NCI-H460 (cell line): ENCODE data around the gene CARF. TPM values are rescaled to one million over a fixed set of nuclear protein-coding genes. Genes with fewer than 3 reads are reported as not detected.
"Not testable (repeated sequence)": the region's sequence is repeated elsewhere in the genome, so short reads cannot be mapped to it uniquely, and the experiment has no call there.

Experiments used
- DNase-seq: peaks from one replicate; pipeline ENCODE4 v3.0.0-alpha.2; 2016; ENCODE audit warnings: low read depth; ENCODE audit errors: extremely low read depth
- polyA plus RNA-seq: library from polyadenylated mRNA; depleted of rRNA; stranded (reverse); fragments of >200 nt; gene quantifications from 2 replicates; pipeline ENCODE4 v1.2.3, GENCODE V29; 2014; cell fraction: nucleus; rRNA removed
- total RNA-seq: library from RNA; depleted of rRNA; stranded (reverse); fragments of >200 nt; shearing (Covaris generic); gene quantifications from 2 replicates; pipeline ENCODE4 v1.2.3, GENCODE V29; 2014; rRNA removed

CARF gene
- 2.2 and 5.2 TPM in 2 replicates for total RNA-seq
- polyA plus RNA-seq: 4.5 and 6.6 TPM in 2 replicates

- DNase-seq: peak; percentile 92
Measured at GRCh38 chr2:202911512-202912341, at the start of gene CARF, which contains the start of gene WDR12. Gene CARF (plus strand): TSS chr2:202912275. CDS start chr2:202941903, 29,628 bp downstream. Gene WDR12 (minus strand): TSS chr2:202911673. CDS start chr2:202911476, 197 bp downstream.

DNA sequence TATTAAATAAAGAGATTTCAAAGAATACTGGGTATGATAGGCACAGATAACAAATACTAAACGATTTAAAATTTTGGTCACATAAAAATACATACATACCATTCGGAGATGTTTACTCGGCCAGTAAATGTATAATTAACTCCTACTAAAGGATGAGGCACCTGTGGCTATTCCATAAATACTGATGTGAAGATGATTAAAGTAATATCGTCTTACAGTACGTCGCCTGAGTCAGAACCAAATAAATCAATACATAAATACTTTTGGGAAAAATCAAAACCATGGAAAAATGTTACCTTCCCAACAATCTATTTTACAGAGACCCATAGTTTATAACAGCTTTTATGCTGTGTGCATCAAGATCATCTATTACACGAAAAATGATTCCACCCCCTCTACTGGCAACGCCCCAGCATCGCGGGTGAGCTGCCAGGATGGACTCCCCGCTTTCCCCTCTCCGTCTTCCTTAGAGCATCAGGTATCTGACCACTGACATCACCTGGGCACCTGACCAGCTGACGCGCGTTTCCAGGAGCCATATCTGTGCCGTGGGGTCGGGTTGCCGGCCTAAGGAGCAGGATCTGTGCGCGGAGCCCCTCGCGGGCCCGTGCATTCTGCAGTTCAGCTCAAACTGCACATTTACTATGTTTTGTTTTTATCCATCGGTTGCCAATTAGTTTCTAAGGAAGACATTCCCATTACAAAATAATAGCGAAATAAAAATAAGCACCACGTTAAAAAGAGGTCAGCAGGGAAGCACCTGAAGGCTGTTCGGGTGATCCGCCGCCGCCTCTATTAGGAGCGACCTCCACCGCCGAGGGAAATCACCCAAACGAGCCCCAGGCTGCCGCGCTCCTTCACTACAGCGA, 41.4 kb upstream of the CARF start:
- DNase-seq: peak; percentile 56

DNA sequence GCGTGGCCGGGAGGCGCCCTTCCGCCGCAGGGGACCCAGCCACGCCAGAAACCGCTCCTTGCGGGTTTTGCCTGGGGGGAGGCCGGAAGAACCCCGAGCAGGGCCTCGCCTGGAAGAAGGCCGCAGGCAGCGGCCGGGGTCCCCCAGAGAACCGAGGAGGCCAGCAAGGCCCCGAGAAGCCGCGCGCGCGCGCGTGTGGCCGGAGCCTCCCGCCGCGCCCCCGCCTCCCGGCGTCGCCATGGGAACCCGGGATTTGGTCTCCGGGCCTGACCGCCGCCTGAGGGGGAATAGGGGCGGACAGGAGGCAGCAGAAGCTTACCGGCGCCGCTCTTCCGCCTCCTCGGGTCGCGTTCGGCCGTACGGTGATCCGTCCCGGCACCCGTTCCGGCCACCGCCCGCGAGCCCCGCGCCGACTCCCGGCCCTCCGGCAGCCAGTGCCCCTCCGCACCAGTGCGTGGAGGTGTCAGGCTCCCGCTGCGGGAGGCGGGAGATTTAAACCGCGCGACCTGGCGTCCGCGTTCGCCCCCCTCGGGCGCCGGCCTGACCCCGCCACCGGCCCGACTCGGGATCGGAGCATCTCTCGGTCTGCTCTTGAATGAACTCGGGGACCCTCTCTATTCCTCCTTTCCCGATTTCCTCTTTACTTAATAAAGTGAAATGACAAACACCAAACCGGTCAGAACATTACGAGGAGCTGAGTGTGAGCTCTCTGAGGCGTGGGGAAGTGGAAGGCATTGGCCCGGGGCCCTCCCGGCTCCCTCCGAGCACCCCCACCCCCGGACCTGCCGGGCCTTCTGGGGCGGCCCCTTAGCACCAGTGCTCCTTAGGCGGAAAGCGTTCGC, 40.6 kb upstream of the CARF start, which contains the start of gene ICA1L:
ICA1L (minus strand) TSS at position 467 of the 842 bp plus-strand sequence. CDS start 42,757 bp downstream, outside the sequence.
- DNase-seq: peak; percentile 43

- no peak for DNase-seq
Measured at GRCh38 chr2:202877699-202878098, 34.4 kb upstream of the CARF start.

DNA sequence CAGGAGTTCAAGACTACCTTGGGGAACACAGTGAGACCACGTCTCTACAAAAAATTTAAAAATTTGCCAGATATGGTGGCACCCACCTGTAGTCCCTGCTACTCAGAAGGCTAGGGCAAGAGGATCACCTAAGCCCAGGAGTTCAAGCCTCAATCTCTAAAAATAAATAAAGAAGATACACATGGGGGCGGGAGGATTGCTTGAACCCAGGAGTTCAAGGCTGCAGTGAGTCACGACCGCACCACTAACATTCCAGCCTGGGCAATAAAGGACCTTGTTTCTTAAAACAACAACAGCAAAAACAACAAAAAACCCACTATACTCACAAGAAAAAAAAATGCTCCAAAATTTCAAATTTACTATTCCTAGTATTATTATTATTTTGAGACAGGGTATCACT, 30.5 kb upstream of the CARF start:
- no peak for DNase-seq

DNA sequence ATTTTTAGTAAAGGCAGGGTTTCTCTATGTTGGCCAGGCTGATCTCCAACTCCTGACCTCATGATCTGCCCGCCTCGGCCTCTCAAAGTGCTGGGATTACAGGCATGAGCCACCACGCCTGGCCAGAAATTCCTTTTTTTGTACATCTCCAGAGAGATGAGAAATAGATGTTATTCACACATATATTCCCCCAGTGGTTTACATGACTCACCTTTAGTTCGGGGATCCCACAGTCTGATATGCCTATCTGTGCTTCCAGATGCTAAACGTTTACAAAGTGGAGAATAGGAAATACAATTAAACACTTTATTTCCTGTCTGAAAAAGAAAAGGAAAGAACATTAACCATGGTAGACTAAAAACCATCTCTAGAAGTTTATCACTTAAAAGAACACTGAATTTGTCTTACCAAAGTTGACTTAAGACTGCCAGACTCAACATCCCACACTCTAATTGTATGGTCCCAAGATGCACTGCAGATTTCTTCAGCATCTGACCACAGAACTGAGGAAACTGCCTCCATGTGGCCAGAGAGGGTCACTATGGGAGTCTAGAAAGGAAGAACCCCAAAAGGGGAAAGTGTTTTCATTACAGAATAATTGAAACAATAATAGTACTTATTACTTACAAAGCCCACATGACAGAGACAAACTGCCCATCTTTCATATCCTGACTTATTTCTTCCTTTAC, 27.9 kb upstream of the CARF start:
- no peak for DNase-seq

DNA sequence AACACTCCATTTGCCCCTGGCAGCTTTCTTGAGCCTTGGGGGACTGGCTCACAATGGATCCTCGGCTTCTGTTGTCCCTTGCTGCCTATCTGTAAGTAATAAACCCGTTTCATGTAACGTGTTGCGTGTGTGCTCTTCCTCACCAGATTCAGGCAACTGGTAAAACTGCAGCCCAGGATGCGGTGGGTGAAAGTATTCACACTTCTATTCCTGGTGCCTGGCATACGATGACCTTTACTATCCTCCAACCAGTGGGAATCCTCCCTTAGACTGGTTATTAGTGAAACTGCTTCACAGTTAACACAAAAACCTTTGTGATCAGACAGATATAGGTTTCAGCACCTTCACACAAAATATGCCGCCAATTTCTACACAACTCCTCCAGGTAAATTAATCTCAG, 26.9 kb upstream of the CARF start:
- no peak for DNase-seq

GRCh38 chr2:202905507-202905906, 6.6 kb upstream of the CARF start:
- DNase-seq: not testable (repeated sequence)

GRCh38 chr2:202908186-202908585, 3.9 kb upstream of the CARF start:
- no peak for DNase-seq

DNA sequence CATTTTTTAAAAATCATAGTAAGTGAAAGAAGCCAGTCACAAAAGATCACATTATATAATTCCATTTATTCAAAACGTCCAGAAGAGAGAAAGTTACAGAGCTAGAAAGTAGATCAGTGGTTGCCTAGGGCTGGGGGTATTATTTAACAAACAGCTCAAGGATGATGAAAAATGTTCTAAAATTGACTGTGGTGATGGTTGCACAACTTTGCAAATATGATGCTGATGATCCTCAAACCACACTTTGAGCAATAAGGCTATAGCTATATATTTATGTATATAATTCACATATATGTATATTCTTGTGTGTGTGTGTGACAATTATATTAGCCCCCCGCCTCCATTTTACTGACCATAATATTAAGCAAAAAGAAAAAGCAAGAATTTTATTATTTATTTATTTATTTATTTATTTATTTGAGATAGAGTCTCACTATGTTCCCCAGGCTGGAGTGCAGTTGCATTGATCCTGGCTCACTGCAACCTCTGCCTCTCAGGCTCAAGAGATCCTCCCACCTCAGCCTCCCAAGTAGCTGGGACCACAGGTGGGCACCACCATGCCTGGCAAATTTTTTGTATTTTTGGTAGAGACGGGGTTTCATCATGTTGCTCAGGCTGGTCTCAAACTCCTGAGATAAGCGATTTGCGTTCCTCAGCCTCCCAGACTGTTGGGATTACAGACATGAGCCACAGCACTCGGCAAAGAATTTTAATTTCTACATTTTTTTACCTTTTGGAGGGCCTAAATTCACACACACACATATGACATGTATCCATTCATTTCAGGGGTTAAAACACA, 2.5 kb upstream of the CARF start:
- DNase-seq: no peak

GRCh38 chr2:202910250-202910649, 1.8 kb upstream of the CARF start:
- DNase-seq: not testable (repeated sequence)

GRCh38 chr2:202910698-202911097, 1.4 kb upstream of the CARF start:
- DNase-seq: no peak

- no peak for DNase-seq
Measured at GRCh38 chr2:202911203-202911511, 918 bp upstream of the CARF start.

GRCh38 chr2:202912342-202913201, 497 bp downstream of the CARF start:
- not testable (repeated sequence) for DNase-seq

DNA sequence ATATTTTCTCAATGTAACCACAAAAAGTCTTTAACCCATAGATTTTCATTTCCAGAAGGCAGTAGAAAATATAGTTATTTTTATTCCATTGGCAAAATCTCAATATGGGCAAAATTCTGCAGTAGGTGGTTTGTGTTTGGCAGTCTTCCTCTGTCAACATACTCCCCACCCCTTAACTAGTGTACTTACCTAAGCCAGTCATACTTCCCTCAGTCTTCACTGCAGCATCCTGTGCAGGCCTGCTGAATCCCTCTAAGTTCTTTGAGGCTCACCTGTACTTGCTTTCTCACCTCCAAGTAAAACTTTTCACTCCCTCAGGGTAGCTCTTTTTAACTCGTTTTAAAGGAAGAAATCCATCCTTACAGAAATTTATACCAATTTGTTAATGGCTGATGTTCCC, 6.8 kb downstream of the CARF start:
- DNase-seq: no peak

DNA sequence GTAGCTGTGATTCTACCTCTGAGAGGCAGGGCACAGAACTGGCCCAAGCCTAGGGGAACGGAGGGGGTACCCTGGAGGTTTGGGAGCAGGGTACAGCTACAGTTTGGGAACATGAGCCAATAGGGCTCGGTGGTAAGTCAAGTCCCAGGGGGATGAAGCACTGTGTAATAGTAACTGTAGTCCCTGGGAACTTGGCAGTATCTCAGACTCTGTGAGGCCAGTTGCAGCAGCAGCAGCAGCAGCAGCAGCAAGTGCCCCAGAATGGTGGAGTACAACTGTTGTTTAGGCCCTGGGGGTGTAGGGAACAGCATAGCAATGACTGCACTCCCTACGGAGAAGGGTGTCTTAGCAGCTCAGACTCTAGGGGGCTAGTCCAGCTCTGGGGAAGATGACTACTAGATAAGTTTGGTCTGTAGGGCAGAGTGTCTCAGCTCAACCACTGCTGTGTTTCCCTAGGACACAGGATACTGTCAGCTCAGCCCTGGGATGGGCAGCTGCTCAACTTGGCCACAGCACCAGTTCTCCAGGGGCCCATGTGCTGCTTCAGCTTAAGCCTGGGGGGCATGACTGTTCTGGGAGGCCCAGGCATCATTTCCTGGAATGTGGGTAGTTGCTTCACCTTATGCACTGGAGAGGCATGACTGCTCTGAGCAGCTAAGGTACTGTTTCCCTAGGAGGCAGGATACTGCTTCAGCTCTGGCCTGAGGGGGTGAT, 20.5 kb downstream of the CARF start:
- no peak for DNase-seq

DNA sequence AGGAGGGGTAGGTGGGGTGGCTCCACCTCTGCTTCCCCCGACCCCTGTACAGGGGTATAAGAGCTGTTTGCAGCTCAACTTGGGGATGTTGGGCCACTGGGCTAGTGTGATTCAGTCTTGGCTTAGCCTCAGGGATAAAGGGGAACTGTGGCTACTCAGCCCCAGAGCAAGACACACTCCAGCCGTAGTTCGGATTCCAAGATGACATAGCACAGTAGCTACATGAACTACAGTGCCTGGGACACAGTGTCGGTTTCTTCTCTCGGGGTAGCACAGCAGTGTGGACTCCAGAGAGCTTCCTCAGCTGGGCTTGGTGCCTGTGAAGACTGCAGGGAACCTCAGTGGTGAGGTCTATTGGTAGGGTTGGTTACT, 21.1 kb downstream of the CARF start:
- DNase-seq: no peak

GRCh38 chr2:202933958-202934357, 21.9 kb downstream of the CARF start:
- DNase-seq: no peak
